Astrocyte (in vitro differentiated cells and primary cell): ENCODE data around the gene BMP7. TPM values are rescaled to one million over a fixed set of nuclear protein-coding genes. Genes with fewer than 3 reads are reported as not detected.

Source experiments
- DNase-seq: peaks from one replicate; pipeline ENCODE4 v3.0.0-alpha.2; 2010; ENCODE audit warnings: low read depth
- FAIRE-seq: peaks from 2 replicates; lab custom pipeline; 2011; peaks lifted over from hg19 to GRCh38; lab: Jason Lieb, UNC
- H2AFZ ChIP-seq: 2 replicates; pipeline ENCODE4 v1.6.0; 2012; ENCODE audit warnings: low read depth, low read length, inconsistent platforms
- H3K27ac ChIP-seq: 2 replicates; pipeline ENCODE4 v1.5.1; 2011; ENCODE audit warnings: low read depth, low read length, inconsistent platforms
- H3K27me3 ChIP-seq: 2 replicates; pipeline ENCODE4 v1.6.0; 2011; ENCODE audit warnings: low read length, inconsistent platforms; ENCODE audit not compliant: insufficient read depth
- H3K36me3 ChIP-seq: 2 replicates; pipeline ENCODE4 v1.5.1; 2011; ENCODE audit warnings: low read length, inconsistent platforms; ENCODE audit not compliant: insufficient read depth
- H3K4me1 ChIP-seq: 2 replicates; pipeline ENCODE4 v1.5.1; 2011; ENCODE audit warnings: low read length, inconsistent platforms; ENCODE audit not compliant: insufficient read depth
- H3K4me2 ChIP-seq: 2 replicates; pipeline ENCODE4 v1.6.0; 2012; ENCODE audit warnings: low read length, inconsistent platforms
- H3K4me3 ChIP-seq: 2 replicates; pipeline ENCODE4 v1.5.1; 2011; ENCODE audit warnings: low read depth, mild to moderate bottlenecking, low read length, inconsistent platforms; ENCODE audit not compliant: insufficient read depth
- H3K79me2 ChIP-seq: 2 replicates; pipeline ENCODE4 v1.6.0; 2012; ENCODE audit warnings: mild to moderate bottlenecking, low read length, inconsistent platforms; ENCODE audit not compliant: insufficient read depth
- H3K9ac ChIP-seq: 2 replicates; pipeline ENCODE4 v1.6.0; 2012; ENCODE audit warnings: mild to moderate bottlenecking, low read length, inconsistent platforms
- H3K9me3 ChIP-seq: 2 replicates; pipeline ENCODE4 v1.5.1; 2012; ENCODE audit warnings: low read depth, mild to moderate bottlenecking, low read length, inconsistent platforms; ENCODE audit not compliant: insufficient read depth
- H4K20me1 ChIP-seq: 2 replicates; pipeline ENCODE4 v1.6.0; 2012; ENCODE audit warnings: low read length, inconsistent platforms; ENCODE audit not compliant: insufficient read depth
- H3K27ac Mint-ChIP-seq: one replicate; pipeline ENCODE4 v1.8.0; 2021; ENCODE audit warnings: mild to moderate bottlenecking, mixed read lengths; ENCODE audit not compliant: unreplicated experiment
- H3K27me3 Mint-ChIP-seq: one replicate; pipeline ENCODE4 v1.8.0; 2021; ENCODE audit warnings: low read depth, mixed read lengths; ENCODE audit not compliant: unreplicated experiment
- H3K36me3 Mint-ChIP-seq: one replicate; pipeline ENCODE4 v1.8.0; 2021; ENCODE audit warnings: low read depth, mixed read lengths; ENCODE audit not compliant: unreplicated experiment
- H3K4me1 Mint-ChIP-seq: one replicate; pipeline ENCODE4 v1.8.0; 2021; ENCODE audit warnings: low read depth, mixed read lengths; ENCODE audit not compliant: unreplicated experiment
- H3K4me3 Mint-ChIP-seq: one replicate; pipeline ENCODE4 v1.8.0; 2021; ENCODE audit warnings: mild to moderate bottlenecking, moderate library complexity, mixed read lengths; ENCODE audit not compliant: unreplicated experiment
- H3K9me3 Mint-ChIP-seq: one replicate; pipeline ENCODE4 v1.8.0; 2021; ENCODE audit warnings: mild to moderate bottlenecking, mixed read lengths; ENCODE audit not compliant: unreplicated experiment
- EZH2 ChIP-seq: IDR thresholded peaks from 2 replicates; pipeline ENCODE4 v1.6.1; 2012; ENCODE audit warnings: mild to moderate bottlenecking, low read length, inconsistent platforms; ENCODE audit not compliant: insufficient read depth
- total RNA-seq: library from RNA; stranded (reverse); gene quantifications from 2 replicates; pipeline ENCODE4 v1.2.1, GENCODE V29; 2021
- TF ChIP-seq, protein P1 (sequence below): IDR thresholded peaks from 2 replicates; pipeline ENCODE4 v1.5.1; 2011; ENCODE audit warnings: low read depth, mild to moderate bottlenecking, inconsistent platforms, low read length, moderate library complexity; ENCODE audit not compliant: insufficient read depth

The BMP7 gene
- total RNA-seq, 1 donor from 2014 or later, result 15.3 TPM

DNA sequence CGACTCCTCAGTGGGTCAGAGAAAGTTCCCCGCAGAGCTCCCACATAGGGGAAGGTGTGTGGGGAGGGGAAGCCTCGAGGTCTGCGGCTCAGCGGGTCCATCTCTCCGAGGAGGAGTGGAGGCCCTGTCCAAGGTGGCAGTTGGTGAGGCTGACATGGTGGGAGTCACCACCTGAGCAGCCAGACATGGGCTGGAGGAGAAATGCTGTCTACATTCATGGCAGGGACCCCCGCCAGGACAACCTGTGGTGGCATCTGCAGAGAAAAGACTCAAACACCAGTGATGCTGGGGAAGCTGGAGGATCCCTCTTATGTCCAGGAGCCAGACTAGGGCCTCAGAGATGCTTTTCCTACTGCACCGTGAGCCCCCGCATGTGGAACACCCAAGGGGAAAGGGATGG lies 49.8 kb downstream of the BMP7 start:
- Mint-ChIP-seq H3K9me3 (no peaks in the 10 kb centered on the region), H3K4me1 (peaks cover 20% of the 10 kb centered on the region), H3K27ac (no peak overlapping the region), H3K27me3 (peaks cover 12% of the 10 kb centered on the region), H3K4me3 (no peak overlapping the region), H3K36me3 (no peaks in the 10 kb centered on the region)
- peaks cover 9% of the 10 kb centered on the region for H3K27me3 ChIP-seq
- H3K79me2 ChIP-seq, result no peaks in the 10 kb centered on the region
- no peak overlapping the region for H3K9ac ChIP-seq
- no peak overlapping the region for H3K27ac ChIP-seq
- H3K4me3 ChIP-seq, result no peak overlapping the region
- DNase-seq (no peak), FAIRE-seq (no peak)
- no peaks in the 10 kb centered on the region for H3K36me3 ChIP-seq
- no peak for TF ChIP-seq EZH2
- TF ChIP-seq, protein P1, sequence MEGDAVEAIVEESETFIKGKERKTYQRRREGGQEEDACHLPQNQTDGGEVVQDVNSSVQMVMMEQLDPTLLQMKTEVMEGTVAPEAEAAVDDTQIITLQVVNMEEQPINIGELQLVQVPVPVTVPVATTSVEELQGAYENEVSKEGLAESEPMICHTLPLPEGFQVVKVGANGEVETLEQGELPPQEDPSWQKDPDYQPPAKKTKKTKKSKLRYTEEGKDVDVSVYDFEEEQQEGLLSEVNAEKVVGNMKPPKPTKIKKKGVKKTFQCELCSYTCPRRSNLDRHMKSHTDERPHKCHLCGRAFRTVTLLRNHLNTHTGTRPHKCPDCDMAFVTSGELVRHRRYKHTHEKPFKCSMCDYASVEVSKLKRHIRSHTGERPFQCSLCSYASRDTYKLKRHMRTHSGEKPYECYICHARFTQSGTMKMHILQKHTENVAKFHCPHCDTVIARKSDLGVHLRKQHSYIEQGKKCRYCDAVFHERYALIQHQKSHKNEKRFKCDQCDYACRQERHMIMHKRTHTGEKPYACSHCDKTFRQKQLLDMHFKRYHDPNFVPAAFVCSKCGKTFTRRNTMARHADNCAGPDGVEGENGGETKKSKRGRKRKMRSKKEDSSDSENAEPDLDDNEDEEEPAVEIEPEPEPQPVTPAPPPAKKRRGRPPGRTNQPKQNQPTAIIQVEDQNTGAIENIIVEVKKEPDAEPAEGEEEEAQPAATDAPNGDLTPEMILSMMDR, result no peak
- no peak overlapping the region for H2AFZ ChIP-seq
- no peak overlapping the region for H3K4me2 ChIP-seq
- H3K4me1 ChIP-seq, result peaks cover 14% of the 10 kb centered on the region
- H4K20me1 ChIP-seq, result no peaks in the 10 kb centered on the region
- H3K9me3 ChIP-seq, result no peaks in the 10 kb centered on the region

DNA sequence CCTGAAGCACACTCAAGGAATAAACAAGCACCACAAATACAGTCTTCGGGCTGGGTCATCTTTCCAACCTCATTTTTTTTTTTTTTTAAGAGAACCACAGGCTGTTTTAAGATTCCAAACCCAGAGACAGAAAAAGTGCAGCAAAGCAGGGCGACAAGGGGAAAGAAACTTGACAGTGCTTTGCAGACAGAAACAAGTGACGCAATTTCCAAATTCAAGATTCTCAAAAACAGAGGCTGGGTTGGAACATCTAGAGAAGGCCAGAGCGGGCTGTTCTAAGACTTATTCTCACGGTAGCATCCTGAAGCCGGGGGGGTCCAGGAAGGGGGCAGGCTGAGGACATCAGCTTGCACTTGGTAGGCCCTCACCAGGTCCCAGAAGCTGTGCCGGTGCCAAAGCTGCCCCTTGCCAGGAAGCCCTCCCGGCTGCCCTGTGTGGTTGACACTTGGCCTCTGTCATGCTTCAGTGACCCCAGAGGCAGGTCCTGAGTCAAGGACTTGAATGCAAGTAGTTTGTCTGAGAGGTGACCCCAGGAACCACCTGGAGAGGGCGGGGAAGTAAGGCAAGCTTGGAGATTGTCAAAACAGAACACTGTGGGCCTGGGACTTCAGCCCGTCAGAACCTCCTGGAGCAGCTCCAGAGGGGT lies 50.5 kb downstream of the BMP7 start:
- no peak overlapping the region for H3K4me3 Mint-ChIP-seq
- Histone ChIP-seq H3K79me2 (no peaks in the 10 kb centered on the region), H3K4me3 (no peak overlapping the region), H2AFZ (no peak overlapping the region), H3K4me1 (peaks cover 14% of the 10 kb centered on the region), H4K20me1 (no peaks in the 10 kb centered on the region), H3K9ac (no peak overlapping the region), H3K4me2 (no peak overlapping the region), H3K9me3 (no peaks in the 10 kb centered on the region), H3K27me3 (peaks cover 6% of the 10 kb centered on the region), H3K27ac (no peak overlapping the region), H3K36me3 (no peaks in the 10 kb centered on the region)
- H3K36me3 Mint-ChIP-seq, result no peaks in the 10 kb centered on the region
- DNase-seq, result no peak
- no peak for TF ChIP-seq EZH2
- TF ChIP-seq, protein P1, result no peak
- peaks cover 24% of the 10 kb centered on the region for H3K4me1 Mint-ChIP-seq
- no peak for FAIRE-seq
- no peak overlapping the region for H3K27ac Mint-ChIP-seq
- peaks cover 12% of the 10 kb centered on the region for H3K27me3 Mint-ChIP-seq
- H3K9me3 Mint-ChIP-seq, result no peaks in the 10 kb centered on the region

DNA sequence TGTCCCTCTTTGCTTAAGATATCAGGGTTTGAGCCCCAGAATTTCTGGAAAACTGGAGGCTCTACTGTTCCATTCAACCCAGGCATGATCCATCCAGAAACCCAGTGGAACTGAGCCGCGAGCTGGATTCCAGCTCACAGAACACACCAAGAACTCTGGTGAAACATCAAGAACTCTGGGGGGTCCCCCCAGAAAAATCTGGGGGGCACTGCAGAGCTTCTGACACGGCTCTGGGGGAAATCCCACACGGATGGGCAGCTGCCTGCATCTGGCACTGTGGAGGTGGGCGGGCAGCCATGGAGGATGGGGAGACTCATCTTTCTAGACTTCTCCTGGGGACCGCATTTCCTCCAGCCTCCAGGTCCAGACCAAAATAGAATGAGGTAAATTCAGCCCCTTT lies 51.0 kb downstream of the BMP7 start:
- no peaks in the 10 kb centered on the region for H3K36me3 Mint-ChIP-seq
- no peak overlapping the region for H3K27ac Mint-ChIP-seq
- no peak overlapping the region for H3K4me3 ChIP-seq
- no peaks in the 10 kb centered on the region for H3K79me2 ChIP-seq
- H3K27me3 Mint-ChIP-seq, result peaks cover 9% of the 10 kb centered on the region
- H3K4me3 Mint-ChIP-seq, result no peak overlapping the region
- H3K27me3 ChIP-seq, result peaks cover 2% of the 10 kb centered on the region
- H3K4me1 Mint-ChIP-seq, result peaks cover 24% of the 10 kb centered on the region
- H3K27ac ChIP-seq, result no peak overlapping the region
- no peak overlapping the region for H3K4me2 ChIP-seq
- H3K9me3 ChIP-seq, result no peaks in the 10 kb centered on the region
- no peaks in the 10 kb centered on the region for H3K36me3 ChIP-seq
- DNase-seq, result no peak
- TF ChIP-seq, protein P1, result no peak
- TF ChIP-seq EZH2, result no peak
- H4K20me1 ChIP-seq, result no peaks in the 10 kb centered on the region
- H3K4me1 ChIP-seq, result peaks cover 14% of the 10 kb centered on the region
- no peak for FAIRE-seq
- H3K9ac ChIP-seq, result no peak overlapping the region
- no peak overlapping the region for H2AFZ ChIP-seq
- H3K9me3 Mint-ChIP-seq, result no peaks in the 10 kb centered on the region
